ENCODE measurements around the gene NELFB. TPM values are rescaled to one million over a fixed set of nuclear protein-coding genes. Genes with fewer than 3 reads are reported as not detected.
A peak's percentile ranks its signal among the peaks of the same experiment; 100 is the strongest.

Gene NELFB
- total and polyA plus RNA-seq, 10 donors = 26.6 to 49.7 (median 38.7) TPM

- TF ChIP-seq, protein P1, sequence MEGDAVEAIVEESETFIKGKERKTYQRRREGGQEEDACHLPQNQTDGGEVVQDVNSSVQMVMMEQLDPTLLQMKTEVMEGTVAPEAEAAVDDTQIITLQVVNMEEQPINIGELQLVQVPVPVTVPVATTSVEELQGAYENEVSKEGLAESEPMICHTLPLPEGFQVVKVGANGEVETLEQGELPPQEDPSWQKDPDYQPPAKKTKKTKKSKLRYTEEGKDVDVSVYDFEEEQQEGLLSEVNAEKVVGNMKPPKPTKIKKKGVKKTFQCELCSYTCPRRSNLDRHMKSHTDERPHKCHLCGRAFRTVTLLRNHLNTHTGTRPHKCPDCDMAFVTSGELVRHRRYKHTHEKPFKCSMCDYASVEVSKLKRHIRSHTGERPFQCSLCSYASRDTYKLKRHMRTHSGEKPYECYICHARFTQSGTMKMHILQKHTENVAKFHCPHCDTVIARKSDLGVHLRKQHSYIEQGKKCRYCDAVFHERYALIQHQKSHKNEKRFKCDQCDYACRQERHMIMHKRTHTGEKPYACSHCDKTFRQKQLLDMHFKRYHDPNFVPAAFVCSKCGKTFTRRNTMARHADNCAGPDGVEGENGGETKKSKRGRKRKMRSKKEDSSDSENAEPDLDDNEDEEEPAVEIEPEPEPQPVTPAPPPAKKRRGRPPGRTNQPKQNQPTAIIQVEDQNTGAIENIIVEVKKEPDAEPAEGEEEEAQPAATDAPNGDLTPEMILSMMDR (IDR thresholded peaks at IDR 0.05 in 8 of 11, conservative IDR thresholded peaks at IDR 0.05 in 3 of 11) = no peak
- TF ChIP-seq POLR2AphosphoS5 (IDR thresholded peaks at IDR 0.05) (no peak), POLR2A (IDR thresholded peaks at IDR 0.05) (no peak)
- Histone ChIP-seq H3K9me3 (no peaks in the 10 kb centered on the region), H3K27ac (no peak overlapping the region), H3K36me3 (no peaks in the 10 kb centered on the region), H3K27me3 (replicated peaks in 1 of 7) (peaks cover 0 to 33% (median 16%) of the 10 kb centered on the region in 7 donors), H3K4me1 (peaks cover 24 to 78% (median 56%) of the 10 kb centered on the region in 6 donors), H3K4me3 (no peak overlapping the region)
- 79 to 90% (median 85%) methylated on average over 14 to 24 of the region's 24 CpGs for WGBS, 5 donors
- intact Hi-C loops (cut with DNase I; ENCODE audit: low total_unique reads) = no loop called here
- DNase-seq = peak; percentile 71
Measured at GRCh38 chr9:137317718-137318511, 62.8 kb downstream of the NELFB start.

GRCh38 chr9:137318602-137319001 is 63.5 kb downstream of the NELFB start:
- peaks cover 0 to 33% (median 16%) of the 10 kb centered on the region in 7 donors for H3K27me3 ChIP-seq (replicated peaks in 1 of 7)
- 76 to 87% (median 81%) methylated on average over 6 to 18 of the region's 18 CpGs for WGBS, 5 donors
- intact Hi-C loops (cut with DNase I; ENCODE audit: low total_unique reads) = no loop called here
- H3K4me1 ChIP-seq = peaks cover 24 to 78% (median 56%) of the 10 kb centered on the region in 6 donors
- no peaks in the 10 kb centered on the region for H3K36me3 ChIP-seq
- no peak for TF ChIP-seq POLR2A (IDR thresholded peaks at IDR 0.05)
- no peak for TF ChIP-seq POLR2AphosphoS5 (IDR thresholded peaks at IDR 0.05)
- TF ChIP-seq, protein P1 (IDR thresholded peaks at IDR 0.05 in 8 of 11, conservative IDR thresholded peaks at IDR 0.05 in 3 of 11) = no peak
- peak overlapping the region in 5 of 8 donors; percentile 18 to 84 (median 54) for H3K27ac ChIP-seq
- peak; percentile 68 for DNase-seq
- no peaks in the 10 kb centered on the region for H3K9me3 ChIP-seq
- no peak overlapping the region for H3K4me3 ChIP-seq

GRCh38 chr9:137319011-137319738 is 64.0 kb downstream of the NELFB start:
- DNase-seq = peak; percentile 86
- WGBS, 5 donors = 75 to 87% (median 79%) methylated on average over 12 to 26 of the region's 26 CpGs

More at GRCh38 chr9:137319011-137319738, 64.0 kb downstream of the NELFB start:
- H3K9me3 ChIP-seq = no peaks in the 10 kb centered on the region
- peak overlapping the region in 5 of 8 donors; percentile 54 to 84 (median 75) for H3K27ac ChIP-seq
- peaks cover 0 to 33% (median 16%) of the 10 kb centered on the region in 7 donors for H3K27me3 ChIP-seq (replicated peaks in 1 of 7)
- intact Hi-C loops (cut with DNase I; ENCODE audit: low total_unique reads) = no loop called here
- peaks cover 24 to 76% (median 56%) of the 10 kb centered on the region in 6 donors for H3K4me1 ChIP-seq
- no peaks in the 10 kb centered on the region for H3K36me3 ChIP-seq
- TF ChIP-seq POLR2A (IDR thresholded peaks at IDR 0.05) (no peak), POLR2AphosphoS5 (IDR thresholded peaks at IDR 0.05) (peak in 2 of 3 donors; percentile 54 to 61)
- TF ChIP-seq, protein P1 (IDR thresholded peaks at IDR 0.05 in 8 of 11, conservative IDR thresholded peaks at IDR 0.05 in 3 of 11) = peak in 7 of 11 experiments; percentile 29 to 53 (median 32)
- H3K4me3 ChIP-seq = no peak overlapping the region

Measured in spleen (tissue), 11 donors.